ENCODE measurements around the gene KNOP1.
"Not testable (repeated sequence)": the region's sequence is repeated elsewhere in the genome, so short reads cannot be mapped to it uniquely, and the experiment has no call there.

The KNOP1 gene

DNA sequence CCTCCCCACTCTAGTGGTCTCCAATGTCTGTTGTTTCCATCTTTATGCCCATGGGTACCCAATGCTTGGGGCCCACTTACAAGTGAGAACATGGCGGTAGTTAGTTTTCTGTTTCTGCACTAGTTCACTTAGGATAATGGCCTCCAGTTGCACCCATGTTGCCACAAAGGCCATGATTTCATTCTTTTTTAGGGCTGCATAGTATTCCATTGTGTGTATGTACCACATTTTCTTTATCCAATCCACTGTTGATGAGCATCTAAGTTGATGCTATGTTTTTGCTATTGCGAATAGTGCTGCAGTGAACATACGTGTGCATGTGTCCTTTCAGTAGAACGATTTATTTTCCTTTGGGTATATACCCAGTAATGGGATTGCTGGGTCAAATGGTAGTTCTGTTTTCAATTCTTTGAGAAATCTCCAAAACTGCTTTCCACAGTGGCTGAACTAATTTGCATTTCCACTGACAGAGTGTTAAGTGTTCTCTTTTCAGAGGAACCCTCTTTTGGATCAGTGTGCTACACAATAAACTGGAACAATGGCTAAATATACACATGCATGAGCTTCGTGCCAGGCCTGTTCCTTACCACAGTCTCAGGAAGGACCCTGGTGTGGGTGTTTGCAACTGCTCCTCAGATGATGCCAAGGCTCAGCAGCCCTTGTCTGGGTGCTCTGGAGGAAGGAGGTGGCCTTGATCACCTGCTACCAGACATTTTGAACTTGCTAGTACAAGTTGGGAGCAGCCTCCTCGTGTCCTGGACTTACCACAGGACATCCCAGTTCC is 34.4 kb downstream of the KNOP1 start:
- DNase-seq (ENCODE audit: low read depth) = no peak

DNA sequence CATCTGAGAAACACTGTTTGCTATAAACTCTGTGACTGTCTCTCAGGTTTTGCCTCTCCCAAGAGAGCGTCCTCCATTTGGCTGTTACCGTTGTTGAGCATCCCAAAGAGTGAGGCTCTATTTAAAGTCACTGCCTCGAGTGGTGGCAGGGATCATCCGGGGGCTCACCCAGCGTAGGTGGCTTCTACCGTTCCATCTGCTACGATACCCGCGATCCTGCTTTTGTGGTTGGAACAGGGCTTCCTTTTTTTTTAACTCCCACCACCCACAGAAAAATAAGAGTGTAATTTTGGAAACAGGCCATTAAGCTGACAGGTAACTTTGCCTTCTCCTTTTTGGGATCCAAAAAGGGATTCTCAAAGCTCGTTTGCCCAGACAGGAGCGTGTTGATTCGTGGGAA is 36.4 kb downstream of the KNOP1 start:
- DNase-seq (ENCODE audit: low read depth) = no peak

DNA sequence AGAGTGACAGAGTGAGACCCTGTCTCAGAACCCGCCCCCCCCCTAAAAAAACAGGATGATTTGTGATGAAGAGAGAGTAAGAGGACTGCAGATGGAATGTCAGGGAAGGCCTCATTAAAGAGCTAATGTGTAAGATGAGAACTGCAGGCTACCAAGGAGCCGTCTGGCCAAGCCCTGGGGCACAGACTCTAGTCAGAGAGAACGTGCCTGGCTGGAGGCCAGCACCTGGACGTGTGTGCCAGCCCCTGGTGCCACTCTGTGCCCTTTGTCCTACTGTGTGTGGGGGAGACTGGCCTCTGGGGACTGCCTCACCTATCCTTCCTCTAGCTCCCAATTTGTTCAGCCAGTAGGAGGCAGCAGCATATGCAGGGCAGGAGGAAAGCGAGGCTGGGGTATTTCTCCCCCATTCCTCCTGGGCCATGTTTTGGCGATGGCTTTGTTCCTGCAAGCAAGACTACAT is 37.1 kb downstream of the KNOP1 start:
- DNase-seq (ENCODE audit: low read depth) = no peak

DNA sequence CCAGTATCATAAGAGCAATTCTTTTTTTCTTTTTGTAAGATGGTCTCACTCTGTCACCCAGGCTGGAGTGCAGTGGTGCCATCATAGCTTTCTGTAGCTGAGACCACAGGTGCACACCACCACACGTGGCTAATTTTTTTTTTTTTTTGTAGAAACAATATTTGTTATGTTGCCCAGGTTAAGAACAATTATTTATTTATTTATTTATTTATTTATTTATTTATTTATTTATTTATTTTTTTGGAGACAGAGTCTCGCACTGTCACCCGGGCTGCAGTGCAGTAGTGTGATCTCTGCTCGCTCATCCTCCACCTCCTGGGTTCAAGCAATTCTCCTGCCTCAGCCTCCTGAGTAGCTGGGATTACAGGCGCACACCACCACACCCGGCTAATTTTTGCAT is 38.7 kb downstream of the KNOP1 start:
- DNase-seq (ENCODE audit: low read depth) = not testable (repeated sequence)

DNA sequence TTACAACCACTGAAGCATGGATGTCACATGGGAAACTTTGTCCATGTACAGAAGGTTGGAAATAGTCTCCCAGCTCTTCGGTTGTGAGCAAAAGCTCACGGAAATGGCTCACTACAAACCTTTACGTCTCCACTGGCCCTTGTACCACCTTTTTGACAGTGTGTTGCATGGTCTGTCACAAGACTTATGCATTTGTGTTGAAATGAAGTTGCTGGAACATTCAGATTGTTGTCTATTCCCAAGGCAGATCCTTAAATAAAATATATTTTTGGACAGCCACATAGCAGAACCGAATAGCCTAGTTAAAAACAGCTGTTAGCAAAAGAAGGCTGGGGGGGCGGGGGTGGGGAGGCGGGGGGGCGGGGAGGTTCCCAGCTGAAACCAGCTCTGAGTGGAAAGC is 39.2 kb downstream of the KNOP1 start:
- no peak for DNase-seq (ENCODE audit: low read depth)

DNA sequence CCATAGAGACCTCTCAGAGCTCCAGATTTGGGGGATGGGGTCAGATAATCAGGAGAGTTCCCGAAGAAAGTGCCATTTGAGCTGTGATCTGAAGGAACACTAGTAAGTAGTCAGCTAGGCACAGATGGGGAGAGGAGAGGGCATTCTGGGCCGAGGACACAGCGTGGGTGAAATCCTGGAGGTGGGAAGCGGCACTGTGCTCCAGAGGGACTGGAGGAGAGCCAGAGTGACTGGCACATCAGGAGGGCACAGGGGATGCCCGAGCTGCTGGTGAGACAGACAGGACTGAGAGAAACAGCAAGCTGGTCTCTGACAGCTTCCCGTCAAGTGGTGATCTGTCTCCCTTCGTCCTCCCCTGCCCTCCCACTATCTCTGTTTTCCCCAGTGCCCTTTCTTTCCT is 40.6 kb downstream of the KNOP1 start:
- DNase-seq (ENCODE audit: low read depth) = no peak

DNA sequence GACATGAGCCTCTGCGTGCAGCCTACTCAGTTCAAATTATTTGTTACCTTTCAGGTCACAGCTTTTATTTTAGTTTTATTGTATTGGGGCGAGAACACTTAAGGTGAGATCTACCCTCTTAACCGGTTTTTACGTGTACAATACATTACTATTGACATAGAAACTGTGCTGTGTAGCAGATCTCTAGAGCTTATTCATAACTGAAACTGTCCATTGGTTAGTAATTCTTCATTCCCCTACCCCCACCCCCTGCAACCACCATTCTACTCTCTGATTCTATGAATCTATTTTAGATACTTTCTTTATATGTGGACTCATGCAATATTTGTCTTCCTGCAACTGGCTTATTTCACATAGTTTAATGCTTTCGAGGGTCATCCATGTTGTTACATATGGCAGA is 43.5 kb downstream of the KNOP1 start:
- DNase-seq (ENCODE audit: low read depth) = no peak

DNA sequence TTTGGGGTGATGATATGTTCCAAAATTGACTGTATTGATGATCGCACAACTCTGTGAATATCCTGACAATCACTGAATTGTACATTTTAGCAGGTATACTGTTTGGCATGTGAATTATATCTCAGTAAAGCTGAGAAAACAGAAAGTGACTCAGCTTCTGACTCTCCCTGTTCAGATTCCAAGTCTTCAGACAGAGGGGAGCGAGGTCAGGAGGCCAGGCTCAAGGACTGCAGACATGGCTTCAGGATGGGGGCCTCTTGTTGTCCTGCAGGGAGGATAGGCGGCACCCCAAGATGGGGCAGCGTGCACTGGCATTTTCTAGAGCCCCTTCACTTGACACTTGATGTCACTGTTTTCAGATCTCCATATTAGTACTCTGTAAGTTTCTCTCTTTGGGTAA is 45.6 kb downstream of the KNOP1 start:
- no peak for DNase-seq (ENCODE audit: low read depth)

DNA sequence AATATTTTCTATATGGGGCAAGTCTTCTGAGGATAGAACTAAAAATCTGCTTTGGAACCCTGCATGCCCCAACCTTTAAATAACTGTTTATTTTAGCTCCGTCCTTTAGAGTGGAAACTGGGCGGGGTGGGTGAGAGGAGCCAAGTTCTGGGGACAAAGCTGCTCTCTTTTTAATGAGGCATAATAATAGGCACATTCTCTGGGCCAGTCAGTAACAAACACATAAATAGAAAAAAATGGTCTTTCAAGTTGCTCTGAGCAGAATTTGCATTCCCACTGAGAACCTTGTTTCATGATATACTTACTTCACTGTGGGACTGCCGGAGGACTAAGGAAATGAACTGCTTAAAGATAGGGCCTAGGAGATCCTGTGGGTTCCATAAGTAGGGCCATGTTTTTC is 51.5 kb downstream of the KNOP1 start:
- no peak for DNase-seq (ENCODE audit: low read depth)

DNA sequence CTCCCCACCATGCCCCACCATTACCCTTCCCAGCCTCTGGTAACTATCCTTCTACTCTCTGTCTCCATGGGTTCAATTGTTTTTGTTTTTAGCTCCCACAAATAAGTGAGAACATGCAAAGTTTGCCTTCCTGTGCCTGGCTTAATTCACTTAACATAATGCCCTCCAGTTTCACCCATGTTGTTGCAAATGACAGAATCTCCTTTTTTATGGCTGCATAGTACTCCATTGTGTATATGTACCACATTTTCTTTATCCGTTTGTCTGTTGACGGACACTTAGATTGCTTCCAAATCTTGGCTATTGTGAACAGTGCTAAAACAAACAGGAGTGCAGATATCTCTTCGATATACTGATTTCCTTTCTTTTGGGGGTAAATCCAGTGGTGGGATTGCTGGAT is 52.7 kb downstream of the KNOP1 start:
- not testable (repeated sequence) for DNase-seq (ENCODE audit: low read depth)

DNA sequence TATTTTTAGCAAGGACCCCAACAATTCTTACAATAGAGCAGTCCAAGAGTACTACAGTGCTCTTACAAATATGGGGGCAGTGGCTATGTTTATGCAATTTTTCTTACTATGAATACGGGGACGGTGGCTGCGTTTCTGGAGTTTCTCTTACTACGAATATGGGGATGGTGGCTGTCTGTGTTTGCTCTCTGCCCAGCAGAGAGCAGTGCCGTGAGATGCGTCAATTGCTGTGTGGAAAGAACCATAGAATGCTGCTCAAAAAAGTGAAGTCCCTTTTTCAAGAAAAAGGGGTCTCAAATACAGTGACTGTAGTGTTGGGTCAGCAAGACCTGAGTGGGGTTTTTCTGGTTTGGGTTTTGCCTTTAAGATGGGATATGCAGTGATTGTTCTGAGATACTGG is 53.9 kb downstream of the KNOP1 start:
- DNase-seq (ENCODE audit: low read depth) = no peak

DNA sequence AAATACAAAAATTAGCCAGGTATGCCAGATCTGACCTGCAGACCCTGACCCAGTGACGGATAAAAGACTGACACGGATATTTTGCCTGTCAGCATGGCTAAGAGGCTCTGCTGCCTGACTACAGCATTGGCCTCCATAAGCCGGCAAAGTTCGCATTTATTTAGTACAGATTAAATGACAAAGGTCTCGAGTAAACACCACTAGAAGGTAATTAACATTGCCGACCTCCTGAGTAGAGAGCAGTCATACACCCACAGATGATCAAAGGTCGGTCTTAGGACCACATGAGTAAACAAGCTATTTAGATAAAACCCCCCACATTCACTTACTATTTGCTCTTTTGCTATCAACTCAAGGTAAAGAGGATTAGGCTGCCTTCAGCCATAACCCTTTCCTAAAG is 55.7 kb downstream of the KNOP1 start:
- DNase-seq (ENCODE audit: low read depth) = no peak

DNA sequence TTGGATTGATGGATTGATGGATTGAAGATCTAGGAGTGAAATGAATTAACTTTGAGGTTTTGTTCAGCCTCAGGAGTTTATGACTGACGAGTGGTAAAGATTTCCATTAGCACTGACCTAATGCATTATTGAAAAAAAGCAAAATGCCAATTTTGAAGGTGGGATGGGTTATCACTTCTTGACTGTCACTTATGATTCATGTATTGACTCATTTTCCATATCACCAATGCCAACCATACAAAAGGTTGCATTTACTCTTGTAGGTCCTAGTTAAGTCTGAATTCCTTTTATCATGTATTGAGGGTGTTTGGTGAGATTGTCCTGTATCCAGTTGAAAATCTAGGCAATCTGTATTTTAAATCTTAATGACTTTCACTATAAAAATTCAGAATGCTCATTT is 57.6 kb downstream of the KNOP1 start:
- no peak for DNase-seq (ENCODE audit: low read depth)

DNA sequence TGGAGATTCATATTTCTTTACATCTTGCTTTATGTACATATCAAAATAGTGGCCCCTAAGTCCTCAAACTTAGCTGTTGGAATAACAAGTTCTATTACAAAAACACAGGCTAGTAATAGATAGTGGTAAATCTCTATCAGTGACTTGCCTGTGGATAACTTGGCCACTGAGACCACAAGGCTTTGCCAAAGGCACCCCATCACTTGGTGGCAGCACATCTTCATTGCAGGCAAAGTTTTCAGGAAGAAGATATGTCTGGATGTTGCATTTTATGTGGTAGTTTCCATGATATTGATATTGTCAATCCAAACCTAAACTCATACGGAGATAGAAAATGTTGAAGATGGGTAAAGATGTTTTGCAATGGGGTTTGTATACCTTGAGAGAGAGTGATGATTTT is 58.5 kb downstream of the KNOP1 start:
- no peak for DNase-seq (ENCODE audit: low read depth)

DNA sequence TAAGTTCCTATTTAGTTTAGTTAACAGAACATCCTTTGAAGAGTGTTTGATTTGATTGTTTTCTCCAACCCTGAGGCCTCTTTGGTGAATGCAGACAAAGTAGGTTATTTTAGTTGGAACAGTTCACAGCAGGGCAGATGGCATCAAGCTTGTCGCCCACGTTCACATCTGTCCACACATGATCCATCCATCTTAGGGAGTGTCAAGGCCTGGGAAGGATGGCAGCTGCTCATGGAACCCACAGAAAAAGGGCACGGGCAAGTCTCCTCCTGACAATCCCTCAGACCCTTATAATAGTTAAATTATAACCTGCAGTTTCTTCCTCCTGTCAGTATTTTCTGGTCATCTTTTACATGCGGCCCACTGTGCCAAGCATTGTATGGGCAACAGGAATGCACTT is 60.2 kb downstream of the KNOP1 start:
- DNase-seq (ENCODE audit: low read depth) = no peak

DNA sequence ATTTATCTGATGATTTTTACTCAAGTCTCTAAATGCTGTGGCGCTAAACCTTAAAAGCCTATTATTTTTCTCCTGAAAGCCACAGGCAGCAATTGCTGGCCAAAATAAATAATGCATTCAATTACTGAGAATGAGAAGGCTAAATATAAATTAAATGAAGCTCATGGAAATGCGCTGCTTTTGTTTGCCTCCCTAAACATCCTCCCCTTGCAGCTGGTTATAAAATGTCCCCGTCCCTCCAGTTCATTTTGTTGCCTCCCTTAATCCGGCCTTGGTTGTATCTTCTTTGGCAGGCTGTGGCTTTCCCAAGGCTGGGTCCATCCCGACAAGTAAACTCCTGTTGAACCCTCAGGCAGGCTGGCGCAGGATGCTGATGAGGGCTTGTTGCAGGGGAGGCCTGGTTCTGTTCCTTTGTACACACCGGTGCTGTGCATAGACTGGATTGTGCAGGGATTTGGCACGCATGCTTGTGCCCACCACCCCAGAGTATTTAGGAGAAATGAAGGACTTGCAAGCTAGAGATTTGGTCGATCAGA is 62.7 kb downstream of the KNOP1 start:
- no peak for DNase-seq (ENCODE audit: low read depth)

DNA sequence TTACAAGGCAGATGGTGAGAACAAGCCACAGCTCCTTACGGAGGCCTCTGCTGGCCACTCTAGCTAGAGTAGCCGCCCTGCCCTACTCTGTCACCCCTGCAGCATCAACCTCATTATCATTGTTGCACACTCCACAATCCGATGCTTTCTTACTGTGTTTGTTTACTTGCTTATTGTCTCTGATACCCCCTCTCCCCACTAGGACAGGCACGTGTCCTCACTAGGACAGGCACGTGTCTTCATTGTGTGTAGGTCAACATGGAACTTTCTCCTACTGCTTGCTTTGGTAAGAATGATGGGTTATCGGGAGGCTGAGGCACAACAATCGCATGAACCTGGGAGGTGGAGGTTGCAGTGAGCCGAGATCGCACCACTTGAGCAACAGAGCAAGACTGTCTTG is 63.9 kb downstream of the KNOP1 start:
- no peak for DNase-seq (ENCODE audit: low read depth)
